A549 treated with Mapracorat at 1 μM for 4 hours (cell line): ENCODE data around the gene BCAP31. TPM values are rescaled to one million over a fixed set of nuclear protein-coding genes. Genes with fewer than 3 reads are reported as not detected.

Experiments used
- total RNA-seq: library from RNA; stranded (reverse); fragments of 200-300 nt; extraction: Qiagen RNA extraction; gene quantifications from 5 replicates; pipeline ENCODE4 v1.2.3, GENCODE V29; 2022

The BCAP31 gene
- 352 to 443 TPM (median 371 TPM) in 5 replicates for total RNA-seq

DNA sequence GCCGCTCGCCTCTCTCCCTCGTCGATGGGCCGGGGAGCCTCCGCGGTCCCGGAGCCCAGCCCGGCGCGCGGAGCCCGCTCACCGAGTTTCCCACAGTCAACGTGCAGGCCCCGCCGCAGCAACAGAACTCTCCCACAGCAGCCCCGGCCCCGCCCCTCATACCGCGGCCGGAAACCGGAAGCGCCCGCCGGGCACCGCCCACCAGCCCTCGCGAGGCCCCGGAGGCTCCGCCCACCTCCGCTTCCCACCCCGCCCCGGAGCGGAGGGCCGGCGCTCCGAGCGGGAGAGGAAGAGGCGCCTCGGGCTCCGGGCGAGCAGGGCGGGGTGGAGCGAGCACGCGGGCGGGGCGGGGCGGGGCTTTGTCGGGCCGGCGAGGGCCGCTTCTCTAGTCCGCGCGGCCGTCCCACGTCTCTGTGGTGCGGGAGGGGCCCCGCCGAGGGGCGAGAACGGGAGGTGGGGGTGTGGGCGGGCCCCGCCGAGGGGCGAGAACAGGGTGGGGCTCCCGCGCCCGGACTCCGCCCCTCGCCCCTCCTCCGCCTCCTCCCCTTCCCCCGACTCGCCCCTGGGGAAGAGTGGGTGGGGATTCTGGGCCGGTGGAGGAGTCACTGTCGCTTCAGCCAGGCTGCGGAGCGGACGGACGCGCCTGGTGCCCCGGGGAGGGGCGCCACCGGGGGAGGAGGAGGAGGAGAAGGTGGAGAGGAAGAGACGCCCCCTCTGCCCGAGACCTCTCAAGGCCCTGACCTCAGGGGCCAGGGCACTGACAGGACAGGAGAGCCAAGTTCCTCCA is at the start of gene BCAP31, which contains the start of gene ABCD1:
BCAP31 (minus strand) TSS at position 136 of the 787 bp plus-strand sequence. CDS start 1,143 bp downstream, outside the sequence.
ABCD1 (plus strand) TSS at position 605 of the 787 bp plus-strand sequence. CDS start 411 bp downstream, outside the sequence.

DNA sequence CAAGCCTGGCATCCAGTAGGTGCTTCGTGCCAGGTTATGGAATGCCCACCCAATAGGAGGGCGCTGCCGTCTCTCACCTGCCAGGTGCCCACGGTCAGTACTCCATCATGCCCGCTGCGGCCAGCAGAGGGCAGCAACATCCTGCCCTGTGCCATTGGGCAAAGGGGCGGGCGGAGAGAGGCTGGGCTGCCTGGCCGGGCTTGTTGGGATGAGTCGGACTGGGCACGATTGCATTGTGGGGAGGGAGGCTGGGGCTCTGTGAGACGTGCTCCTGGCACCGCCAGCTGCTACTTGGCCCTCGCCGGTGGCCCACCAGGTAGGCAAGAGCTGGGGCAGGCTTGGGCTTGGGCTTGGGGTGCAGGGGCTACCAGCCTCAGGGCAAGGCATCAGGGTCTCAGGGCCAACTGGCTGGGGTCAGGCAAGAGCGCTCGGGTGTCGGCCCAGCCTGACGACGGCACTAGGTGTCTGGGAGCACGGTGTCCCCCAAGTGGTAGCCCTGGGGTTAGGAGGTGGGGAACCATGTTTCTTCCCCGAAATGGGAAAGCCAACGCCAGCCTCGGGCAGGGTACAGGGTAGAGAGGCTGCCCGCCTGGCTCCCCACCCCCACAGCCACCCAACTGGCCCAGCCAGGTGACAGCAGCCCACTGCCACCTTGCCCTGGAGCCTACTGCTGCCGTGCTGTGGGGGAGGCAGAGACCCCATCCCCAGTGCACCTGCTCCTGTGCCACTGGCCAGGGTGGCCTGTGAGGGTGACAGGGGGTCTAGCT is 40.0 kb upstream of the BCAP31 start, which contains the start of gene PLXNB3:
PLXNB3 (plus strand) TSS at position 261 of the 767 bp plus-strand sequence. CDS start 1,287 bp downstream, outside the sequence.

DNA sequence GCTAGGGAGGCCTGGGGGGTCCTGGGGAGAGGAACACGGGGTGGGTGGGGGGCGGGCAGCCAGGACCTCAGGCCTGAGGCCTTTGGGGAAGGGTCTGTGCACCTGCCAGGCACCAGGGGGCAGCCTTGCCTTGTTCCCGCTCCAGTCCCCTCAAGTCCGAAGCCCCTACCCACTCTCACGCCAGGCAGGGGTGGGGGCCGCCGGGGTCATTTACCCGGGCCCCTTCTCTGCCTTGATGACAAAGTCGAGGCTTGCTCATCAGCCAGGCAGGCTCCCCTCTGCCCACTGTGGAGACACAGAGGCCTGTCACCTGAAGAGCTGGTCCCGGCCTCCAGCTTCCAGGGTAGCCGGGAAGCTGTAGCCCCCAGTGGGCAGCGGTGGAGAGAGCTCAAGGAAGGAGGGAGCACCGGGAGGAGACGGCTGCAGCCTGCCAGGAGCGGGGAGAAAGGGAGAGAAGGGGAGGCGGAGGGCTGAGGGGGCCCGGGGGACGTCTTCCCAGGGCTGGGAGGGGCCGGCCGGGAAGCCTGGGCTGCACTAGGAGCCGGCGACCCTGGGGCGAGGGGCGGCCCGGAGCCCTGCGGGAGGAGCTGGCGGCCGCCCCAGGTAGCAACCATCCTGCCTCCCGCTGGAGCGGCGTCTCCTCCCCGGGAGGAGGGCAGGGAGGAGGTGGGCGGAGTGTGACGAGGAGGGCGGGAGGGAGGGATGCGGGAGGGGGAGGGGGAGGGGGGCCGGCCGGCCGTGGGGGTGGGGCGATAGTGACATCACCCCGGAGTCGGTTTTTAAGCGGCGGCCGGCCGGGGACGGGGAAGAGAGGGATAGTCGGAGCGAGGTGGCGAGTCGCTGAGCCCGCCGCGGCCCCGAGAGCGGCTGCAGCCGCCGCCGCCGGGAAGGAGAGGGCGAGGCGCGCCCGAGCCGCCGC is 36.8 kb downstream of the BCAP31 start, which contains the start of gene SLC6A8:
SLC6A8 (plus strand) TSS at position 806 of the 919 bp plus-strand sequence. CDS start 649 bp downstream, outside the sequence.

DNA sequence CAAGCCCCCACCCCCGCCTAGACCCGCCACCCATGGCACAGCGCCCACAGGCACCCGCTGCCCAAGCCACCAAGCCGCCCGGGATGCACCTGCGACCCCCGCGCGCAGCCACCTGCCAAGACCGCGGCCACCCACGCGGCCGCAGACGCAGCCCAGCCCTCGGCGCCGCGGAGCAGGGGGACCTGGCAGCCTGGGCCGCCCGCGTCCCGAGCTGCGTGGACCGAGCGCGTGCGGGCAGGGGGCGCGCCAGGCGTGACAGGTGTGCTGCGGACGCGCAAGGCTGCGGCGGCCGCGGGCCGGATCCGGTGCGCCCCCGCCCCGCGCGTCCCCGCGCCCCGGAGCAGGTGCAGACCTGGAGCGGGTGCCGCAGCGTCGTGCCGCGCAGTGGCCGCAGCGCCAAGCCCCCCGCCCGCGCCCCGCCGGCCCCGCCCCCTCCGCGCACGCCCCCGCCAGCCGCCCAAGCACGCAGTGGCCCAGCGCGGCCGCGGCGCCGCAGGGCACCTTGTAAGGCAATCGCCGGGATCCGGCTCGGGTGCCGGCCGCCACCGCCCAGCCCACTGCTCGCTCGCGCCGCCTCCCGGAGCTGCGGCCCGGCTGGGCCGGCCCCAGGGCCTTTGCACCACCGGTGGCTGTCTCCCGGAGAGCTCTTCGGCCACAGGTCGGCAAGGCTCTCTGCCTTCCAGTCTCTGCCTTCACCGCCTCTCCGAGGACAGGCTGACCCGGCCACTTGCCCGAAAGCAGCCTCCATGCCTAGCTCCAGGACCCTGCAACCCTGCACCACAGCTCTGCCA is 50.6 kb downstream of the BCAP31 start, which contains the start of gene PNCK:
PNCK (minus strand) TSS at position 386 of the 791 bp plus-strand sequence. CDS start 737 bp downstream, outside the sequence.

Other genes starting within 250 kb of the BCAP31 start
- 0.07 to 0.08 TPM in 2 of 5 replicates, not detected in the others for gene BGN, start 229.4 kb downstream of the BCAP31 start, total RNA-seq
- 0.06 to 0.14 TPM (median 0.10 TPM) in 5 replicates for gene ATP2B3, start 206.7 kb downstream of the BCAP31 start, total RNA-seq
- gene CCNQ, start 125.2 kb downstream of the BCAP31 start, total RNA-seq = 42.8 to 61.8 TPM (median 59.8 TPM) in 5 replicates
- 0.89 to 1.9 TPM (median 1.4 TPM) in 5 replicates for gene DUSP9, start 77.2 kb downstream of the BCAP31 start, total RNA-seq
- 0.12 to 0.60 TPM (median 0.23 TPM) in 4 of 5 replicates, not detected in the other for gene PNCK, start 50.6 kb downstream of the BCAP31 start, total RNA-seq
- gene SLC6A8, start 36.5 kb downstream of the BCAP31 start, total RNA-seq = 9.7 to 13.5 TPM (median 12.0 TPM) in 5 replicates
- 2.8 to 4.1 TPM (median 4.1 TPM) in 5 replicates for gene ABCD1, start 469 bp upstream of the BCAP31 start, total RNA-seq
- 2.1 to 4.7 TPM (median 3.3 TPM) in 5 replicates for gene PLXNB3, start 39.9 kb upstream of the BCAP31 start, total RNA-seq
- 0.36 to 0.48 TPM in 2 of 5 replicates, not detected in the others for gene SRPK3, start 56.7 kb upstream of the BCAP31 start, total RNA-seq
- 60.5 to 64.9 TPM (median 61.8 TPM) in 5 replicates for gene IDH3G, start 70.0 kb upstream of the BCAP31 start, total RNA-seq
- gene SSR4, start 70.3 kb upstream of the BCAP31 start, total RNA-seq = 383 to 440 TPM (median 400 TPM) in 5 replicates
- 2.9 to 4.3 TPM (median 3.7 TPM) in 5 replicates for gene PDZD4, start 106.2 kb upstream of the BCAP31 start, total RNA-seq
- gene L1CAM, start 161.8 kb upstream of the BCAP31 start, total RNA-seq = 16.6 to 21.9 TPM (median 18.2 TPM) in 5 replicates
- gene AVPR2, start 180.3 kb upstream of the BCAP31 start, total RNA-seq = 0.11 to 0.22 TPM in 2 of 5 replicates, not detected in the others
- gene ARHGAP4, start 201.9 kb upstream of the BCAP31 start, total RNA-seq = 0.91 to 2.2 TPM (median 1.9 TPM) in 5 replicates
- gene NAA10, start 210.7 kb upstream of the BCAP31 start, total RNA-seq = 201 to 244 TPM (median 219 TPM) in 5 replicates
- 0.19 TPM in 2 of 5 replicates, not detected in the others for gene RENBP, start 220.3 kb upstream of the BCAP31 start, total RNA-seq
- gene HCFC1, start 247.4 kb upstream of the BCAP31 start, total RNA-seq = 31.5 to 41.8 TPM (median 37.1 TPM) in 5 replicates
- 4.3 to 7.9 TPM (median 6.0 TPM) in 5 replicates for gene TMEM187, start 248.4 kb upstream of the BCAP31 start, total RNA-seq